ENCODE measurements around the gene RNF114.

- peak; percentile 85 for TF ChIP-seq CTCF (IDR thresholded peaks at IDR 0.05; ENCODE audit: insufficient read depth, low read length)
- TF ChIP-seq POLR2AphosphoS5 (IDR thresholded peaks at IDR 0.05; ENCODE audit: low read depth): no peak
- TF ChIP-seq REST (IDR thresholded peaks at IDR 0.05; ENCODE audit: insufficient replicate concordance, low read depth): no peak
- TF ChIP-seq SPI1 (IDR thresholded peaks at IDR 0.05; ENCODE audit: borderline replicate concordance, low read depth): no peak
- TF ChIP-seq GABPA (IDR thresholded peaks at IDR 0.05; ENCODE audit: low read depth): no peak
Measured at GRCh38 chr20:49928411-49929141, 7.6 kb upstream of the RNF114 start.
